Measurements from ENCODE around the gene ETS2.
"Not testable (repeated sequence)": the region's sequence is repeated elsewhere in the genome, so short reads cannot be mapped to it uniquely, and the experiment has no call there.

The ETS2 gene

GRCh38 chr21:38837806-38838461, 32.2 kb downstream of the ETS2 start:
- DNase-seq (ENCODE audit: low spot score): no peak

- no peak for DNase-seq (ENCODE audit: low spot score)
Measured at GRCh38 chr21:38838598-38839327, 33.0 kb downstream of the ETS2 start.

- no peak for DNase-seq (ENCODE audit: low spot score)
Measured at GRCh38 chr21:38839328-38840286, 33.9 kb downstream of the ETS2 start.

- DNase-seq (ENCODE audit: low spot score): no peak
Measured at GRCh38 chr21:38840456-38841300, 34.9 kb downstream of the ETS2 start.

GRCh38 chr21:38841472-38841871, 35.7 kb downstream of the ETS2 start:
- DNase-seq (ENCODE audit: low spot score): no peak

GRCh38 chr21:38842079-38842478, 36.4 kb downstream of the ETS2 start:
- no peak for DNase-seq (ENCODE audit: low spot score)

GRCh38 chr21:38843379-38843778, 37.6 kb downstream of the ETS2 start:
- no peak for DNase-seq (ENCODE audit: low spot score)

GRCh38 chr21:38843806-38844503, 38.2 kb downstream of the ETS2 start:
- DNase-seq (ENCODE audit: low spot score): no peak

- not testable (repeated sequence) for DNase-seq (ENCODE audit: low spot score)
Measured at GRCh38 chr21:38845374-38845773, 39.6 kb downstream of the ETS2 start.

GRCh38 chr21:38847556-38847955, 41.8 kb downstream of the ETS2 start:
- no peak for DNase-seq (ENCODE audit: low spot score)

- peak; percentile 64 for DNase-seq (ENCODE audit: low spot score)
Measured at GRCh38 chr21:38848187-38848609, 42.5 kb downstream of the ETS2 start.

GRCh38 chr21:38849776-38850175, 44.0 kb downstream of the ETS2 start:
- no peak for DNase-seq (ENCODE audit: low spot score)

- no peak for DNase-seq (ENCODE audit: low spot score)
Measured at GRCh38 chr21:38850277-38850951, 44.7 kb downstream of the ETS2 start.

- DNase-seq (ENCODE audit: low spot score): no peak
Measured at GRCh38 chr21:38851101-38851500, 45.4 kb downstream of the ETS2 start.

- DNase-seq (ENCODE audit: low spot score): no peak
Measured at GRCh38 chr21:38852278-38852677, 46.5 kb downstream of the ETS2 start.

GRCh38 chr21:38852708-38853107, 47.0 kb downstream of the ETS2 start:
- no peak for DNase-seq (ENCODE audit: low spot score)

- peak; percentile 42 for DNase-seq (ENCODE audit: low spot score)
Measured at GRCh38 chr21:38853421-38853919, 47.7 kb downstream of the ETS2 start.

GRCh38 chr21:38857152-38857825, 51.6 kb downstream of the ETS2 start:
- DNase-seq (ENCODE audit: low spot score): peak; percentile 19
